ENCODE data around the gene PTPRG.

- TF ChIP-seq EZH2 (IDR thresholded peaks at IDR 0.05), result no peak
- no peak for TF ChIP-seq CTCF (IDR thresholded peaks at IDR 0.05 in 2 of 3, conservative IDR thresholded peaks at IDR 0.05 in 1 of 3; ENCODE audit: borderline replicate concordance in 1 of 3, insufficient read depth in 1 of 3, low read depth in 2 of 3, low read length in 2 of 3)
- no peak for TF ChIP-seq YY1 (IDR thresholded peaks at IDR 0.05; ENCODE audit: extremely low read depth, insufficient replicate concordance, low read depth, low read length)
- TF ChIP-seq REST (IDR thresholded peaks at IDR 0.05; ENCODE audit: low read depth), result no peak
- no peak for TF ChIP-seq CEBPB (IDR thresholded peaks at IDR 0.05; ENCODE audit: low read depth)
- TF ChIP-seq ZNF274 (IDR thresholded peaks at IDR 0.05; ENCODE audit: low read depth, low read length), result no peak
- TF ChIP-seq RAD21 (IDR thresholded peaks at IDR 0.05; ENCODE audit: low read depth), result no peak
- TF ChIP-seq ZBTB33 (IDR thresholded peaks at IDR 0.05; ENCODE audit: extremely low read depth, insufficient replicate concordance, low read length), result no peak
- TF ChIP-seq POLR2A (IDR thresholded peaks at IDR 0.05; ENCODE audit: borderline replicate concordance, extremely low read depth, insufficient read depth, insufficient read length), result no peak
- no peak for TF ChIP-seq EGR1 (IDR thresholded peaks at IDR 0.05; ENCODE audit: low read depth)
- no peak for TF ChIP-seq ATF3 (IDR thresholded peaks at IDR 0.05)
- TF ChIP-seq SIN3A (IDR thresholded peaks at IDR 0.05; ENCODE audit: low read depth), result no peak
- no peak for TF ChIP-seq TCF7L2 (IDR thresholded peaks at IDR 0.05; ENCODE audit: borderline replicate concordance, extremely low read depth, insufficient read depth, insufficient read length)
- TF ChIP-seq SP1 (IDR thresholded peaks at IDR 0.05; ENCODE audit: low read depth), result no peak
These were observed 715.3 kb downstream of the PTPRG start for GRCh38 chr3:62276658-62277180.
